HFFc6 (cell line): ENCODE results near the gene CYBA. TPM values are rescaled to one million over a fixed set of nuclear protein-coding genes. Genes with fewer than 3 reads are reported as not detected.

Source experiments
- DNase-seq: peaks from one replicate; pipeline ENCODE4 v3.0.0-alpha.2; 2018
- H3K27ac Mint-ChIP-seq: 2 replicates; pipeline ENCODE4 v1.8.0; 2020; ENCODE audit warnings: mild to moderate bottlenecking, mixed read lengths
- H3K27me3 Mint-ChIP-seq: 2 replicates; pipeline ENCODE4 v1.8.0; 2021; ENCODE audit warnings: mild to moderate bottlenecking, moderate library complexity, mixed read lengths; ENCODE audit not compliant: insufficient read depth
- H3K36me3 Mint-ChIP-seq: 2 replicates; pipeline ENCODE4 v1.8.0; 2021; ENCODE audit warnings: low read depth, mixed read lengths
- H3K4me1 Mint-ChIP-seq: 2 replicates; pipeline ENCODE4 v1.8.0; 2020; ENCODE audit warnings: low read depth, mixed read lengths
- H3K4me3 Mint-ChIP-seq: 2 replicates; pipeline ENCODE4 v1.8.0; 2020; ENCODE audit warnings: mild to moderate bottlenecking, moderate library complexity, mixed read lengths
- H3K9me3 Mint-ChIP-seq: 2 replicates; pipeline ENCODE4 v1.8.0; 2020; ENCODE audit warnings: mild to moderate bottlenecking, mixed read lengths
- CTCF ChIP-seq: fragments of 200-600 bp; sonication (generic); IDR thresholded peaks from 2 replicates; pipeline ENCODE4 v1.5.0; 2021; ENCODE audit warnings: antibody characterized with exemption, mild to moderate bottlenecking
- total RNA-seq, 6 experiments: library from RNA; stranded (reverse); fragmentation: NEBNext Ultra II Directional; extraction: Animal tissue kit (Norgen Biotek cat#: 25700); gene quantifications; 2 replicates in 1 of 6; 3 replicates in 5 of 6; pipeline ENCODE4 v1.2.3, GENCODE V29; 2021

Gene CYBA
- total RNA-seq, 6 experiments from 2014 or later, result 29.0 to 228 (median 36.9) TPM

- no peak for TF ChIP-seq CTCF
- no peak overlapping the region for H3K4me3 Mint-ChIP-seq
- no peaks in the 10 kb centered on the region; the same call in 1 of the 2 replicates for H3K27me3 Mint-ChIP-seq
- H3K36me3 Mint-ChIP-seq, result peaks cover 24% of the 10 kb centered on the region
- DNase-seq, result no peak
- H3K4me1 Mint-ChIP-seq, result no peaks in the 10 kb centered on the region
- no peak overlapping the region for H3K27ac Mint-ChIP-seq
- H3K9me3 Mint-ChIP-seq, result no peaks in the 10 kb centered on the region
Measured at GRCh38 chr16:88595921-88596320, 54.9 kb downstream of the CYBA start.

DNA sequence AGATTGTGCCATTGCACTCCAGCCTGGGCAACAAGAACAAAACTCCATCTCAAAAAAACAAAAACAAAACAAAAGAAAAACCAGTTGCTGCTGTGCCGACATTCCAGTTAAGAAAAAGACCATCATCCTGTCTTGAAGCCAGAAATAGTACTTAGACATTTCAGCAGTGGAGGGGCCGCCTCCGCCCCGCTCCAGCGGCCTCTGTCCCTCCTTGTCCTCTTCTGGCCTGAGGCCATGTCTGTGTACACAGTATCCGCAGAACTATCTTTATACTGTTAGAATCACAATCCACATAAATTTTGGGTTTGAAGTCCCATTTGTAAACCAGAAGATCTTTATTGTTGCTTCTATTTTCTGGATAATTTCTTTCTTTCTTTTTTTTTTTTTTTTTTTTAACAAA, 55.8 kb downstream of the CYBA start:
- Mint-ChIP-seq H3K4me3 (no peak overlapping the region), H3K27ac (no peak overlapping the region), H3K36me3 (peaks cover 19% of the 10 kb centered on the region), H3K9me3 (no peaks in the 10 kb centered on the region), H3K27me3 (no peaks in the 10 kb centered on the region; the same call in 1 of the 2 replicates), H3K4me1 (no peaks in the 10 kb centered on the region)
- no peak for TF ChIP-seq CTCF
- no peak for DNase-seq

DNA sequence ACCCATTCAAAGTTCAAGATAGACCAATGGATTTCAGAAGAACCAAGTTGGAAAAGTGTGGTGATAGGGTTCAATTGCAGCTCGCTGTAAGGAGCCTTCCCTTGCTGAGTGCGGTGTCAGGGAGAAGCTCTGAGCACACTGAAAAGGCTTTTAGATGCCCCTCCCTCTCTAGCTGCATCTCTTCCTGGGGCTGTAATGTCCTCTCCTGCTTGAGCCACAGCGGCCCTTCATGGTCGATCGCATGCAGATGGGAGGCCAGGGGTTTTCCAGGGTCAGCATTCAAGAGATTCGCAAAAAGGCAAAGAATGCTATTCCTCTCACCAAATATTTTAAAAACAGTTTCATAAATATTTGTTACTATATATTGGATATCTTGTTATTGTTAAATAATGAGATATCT, 56.9 kb downstream of the CYBA start:
- Mint-ChIP-seq H3K27me3 (no peaks in the 10 kb centered on the region; the same call in 1 of the 2 replicates), H3K27ac (no peak overlapping the region), H3K9me3 (no peaks in the 10 kb centered on the region), H3K4me1 (no peaks in the 10 kb centered on the region), H3K4me3 (no peak overlapping the region), H3K36me3 (peaks cover 21% of the 10 kb centered on the region)
- no peak for TF ChIP-seq CTCF
- no peak for DNase-seq

- Mint-ChIP-seq H3K27ac (no peak overlapping the region), H3K4me3 (no peak overlapping the region), H3K9me3 (no peaks in the 10 kb centered on the region), H3K4me1 (no peaks in the 10 kb centered on the region), H3K27me3 (no peaks in the 10 kb centered on the region; the same call in 1 of the 2 replicates), H3K36me3 (peaks cover 21% of the 10 kb centered on the region)
- DNase-seq, result no peak
- no peak for TF ChIP-seq CTCF
Measured at GRCh38 chr16:88593489-88593888, 57.4 kb downstream of the CYBA start.

Other genes with a start within 250 kb of the CYBA start
- gene ZFPM1, start 197.8 kb downstream of the CYBA start, total RNA-seq, result 1 to 10 TPM; 4.5 to 6.4 (median 5.1) TPM
- 10 to 100 TPM; 37.9 to 49.3 (median 42.8) TPM for gene ZC3H18, start 80.7 kb downstream of the CYBA start, total RNA-seq
- gene IL17C, start 12.5 kb downstream of the CYBA start, total RNA-seq, result not detected
- 10 to 100 TPM; 21.1 to 28.0 (median 24.0) TPM for gene MVD, start 12.0 kb upstream of the CYBA start, total RNA-seq
- not detected for gene SNAI3, start 35.5 kb upstream of the CYBA start, total RNA-seq
- 10 to 100 TPM; 10.3 to 18.3 (median 13.2) TPM for gene RNF166, start 55.4 kb upstream of the CYBA start, total RNA-seq
- 10 to 100 TPM; 26.2 to 37.0 (median 33.2) TPM for gene CTU2, start 55.5 kb upstream of the CYBA start, total RNA-seq
- 100 to 1,000 TPM; 238 to 293 (median 264) TPM for gene PIEZO1, start 134.2 kb upstream of the CYBA start, total RNA-seq
- 10 to 100 TPM; 13.3 to 28.2 (median 22.2) TPM for gene CDT1, start 152.7 kb upstream of the CYBA start, total RNA-seq
- 100 to 1,000 TPM; 123 to 163 (median 130) TPM for gene APRT, start 160.9 kb upstream of the CYBA start, total RNA-seq
- gene GALNS, start 205.9 kb upstream of the CYBA start, total RNA-seq, result 10 to 100 TPM; 16.6 to 20.7 (median 18.2) TPM
- 10 to 100 TPM; 58.0 to 75.9 (median 65.6) TPM for gene TRAPPC2L, start 206.1 kb upstream of the CYBA start, total RNA-seq
- gene PABPN1L, start 215.6 kb upstream of the CYBA start, total RNA-seq, result not detected